DMS79 (cell line): ENCODE measurements around the gene CACNA2D3.
A peak's percentile ranks its signal among the peaks of the same experiment; 100 is the strongest.

Source experiments
- DNase-seq: peaks from one replicate; lab custom pipeline; 2025; lab: John Stamatoyannopoulos, UW

CACNA2D3 gene

DNA sequence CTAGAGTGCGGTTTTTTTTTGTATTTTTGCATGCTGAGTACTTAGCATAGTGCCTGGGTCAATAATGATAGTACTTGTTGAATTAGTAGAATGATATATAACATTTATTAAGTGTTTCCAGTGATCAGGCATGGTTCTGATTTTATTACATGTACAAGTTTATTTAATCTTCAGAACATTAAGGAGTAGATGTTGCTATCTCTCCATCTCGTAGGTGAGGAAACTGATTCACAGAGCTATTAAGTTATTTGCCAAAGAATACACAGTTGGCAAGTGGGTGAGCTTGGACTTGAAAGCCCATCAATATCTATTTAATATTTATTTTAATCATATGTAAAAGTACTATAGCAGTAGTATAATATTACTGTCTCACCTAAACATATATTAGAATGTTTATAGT lies 219.5 kb downstream of the CACNA2D3 start:
- no peak for DNase-seq

DNA sequence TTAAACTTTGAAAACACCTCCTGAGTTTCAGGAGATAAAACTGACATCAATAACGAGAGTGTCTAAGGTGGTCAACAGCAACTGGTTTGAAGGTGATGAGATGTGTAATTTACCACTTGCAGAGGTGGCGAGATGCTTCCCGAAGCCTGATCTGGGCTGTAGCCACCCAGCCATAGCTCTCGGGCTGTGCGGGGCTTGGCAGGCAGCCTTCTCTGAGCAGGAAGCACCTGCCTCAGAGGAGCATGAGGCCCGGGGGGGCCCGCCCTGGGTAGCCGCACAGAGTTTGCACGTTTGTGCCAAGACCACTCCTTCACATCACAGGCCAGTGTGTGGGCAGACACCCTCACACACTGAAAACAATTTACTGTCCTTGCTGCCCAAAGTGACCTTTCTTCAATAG lies 220.3 kb downstream of the CACNA2D3 start:
- no peak for DNase-seq

- no peak for DNase-seq
These were observed 221.1 kb downstream of the CACNA2D3 start for GRCh38 chr3:54343495-54343894.

- DNase-seq: no peak
These were observed 222.4 kb downstream of the CACNA2D3 start for GRCh38 chr3:54344601-54345231.

DNA sequence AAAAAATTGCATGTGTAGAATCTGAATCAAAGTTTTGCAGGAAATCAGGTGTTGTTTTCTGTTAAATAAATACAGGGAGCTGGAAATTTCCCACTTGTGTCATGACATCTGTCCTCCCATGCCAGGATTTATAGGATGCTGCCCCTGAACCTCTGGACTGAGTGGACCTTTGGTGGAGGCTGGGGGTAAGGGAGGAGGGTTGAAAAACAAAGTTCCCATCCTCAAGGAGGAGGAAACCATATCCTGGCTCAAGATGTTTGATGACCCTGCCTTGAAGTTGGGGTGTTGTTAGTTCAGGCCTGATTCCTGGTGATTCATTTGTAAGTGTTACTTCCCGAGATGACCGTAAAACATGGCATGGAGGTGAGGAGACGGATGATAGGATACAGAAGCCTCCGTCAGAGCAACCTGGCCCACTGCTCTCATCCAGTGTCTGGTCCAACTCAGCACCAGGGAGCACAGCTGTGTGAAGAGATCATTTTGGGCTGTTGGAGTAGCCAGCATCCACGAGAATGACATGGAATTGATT lies 223.6 kb downstream of the CACNA2D3 start:
- DNase-seq: no peak

- no peak for DNase-seq
These were observed 224.7 kb downstream of the CACNA2D3 start for GRCh38 chr3:54347060-54347459.

GRCh38 chr3:54347933-54348332 lies 225.6 kb downstream of the CACNA2D3 start:
- DNase-seq: no peak

DNA sequence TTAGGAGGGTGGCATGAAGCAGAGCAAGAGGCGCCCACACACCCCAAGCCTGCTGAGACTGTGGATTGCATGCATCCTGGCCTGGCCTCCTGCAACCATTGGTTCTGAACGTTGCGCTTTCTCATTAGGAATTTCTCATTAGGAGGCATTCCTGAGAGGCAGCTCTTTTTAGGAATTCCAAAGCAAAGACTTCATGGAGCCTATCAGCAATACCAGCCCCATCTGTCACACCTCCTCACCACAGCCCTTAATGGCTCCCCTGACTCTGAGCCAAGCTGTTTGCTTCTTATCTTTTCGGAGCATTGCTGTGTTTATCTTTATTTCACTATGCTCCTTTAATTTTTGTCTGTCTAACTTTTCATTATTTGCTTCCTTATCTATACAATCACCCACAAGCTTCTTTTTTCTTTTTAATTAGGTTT lies 226.9 kb downstream of the CACNA2D3 start:
- DNase-seq: no peak

DNA sequence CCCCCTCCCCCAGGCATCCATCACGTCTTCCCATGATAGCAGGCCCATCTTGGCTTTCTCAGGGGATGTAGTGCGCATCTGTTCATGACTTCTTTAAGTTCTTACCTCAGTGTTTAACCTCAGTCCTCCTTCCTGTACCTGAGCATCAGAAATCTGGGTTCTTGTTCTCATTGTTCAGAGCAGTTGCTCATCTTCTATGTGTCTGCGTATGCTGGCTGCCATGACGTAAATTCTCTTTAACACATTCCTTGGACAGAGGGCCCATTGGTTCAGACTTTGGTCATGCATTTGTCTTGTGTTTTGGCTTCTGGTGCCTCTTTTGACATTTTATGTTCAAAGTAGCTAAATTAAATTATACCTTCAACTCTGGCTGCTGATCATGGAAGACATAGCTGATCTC lies 227.3 kb downstream of the CACNA2D3 start:
- DNase-seq: no peak

DNA sequence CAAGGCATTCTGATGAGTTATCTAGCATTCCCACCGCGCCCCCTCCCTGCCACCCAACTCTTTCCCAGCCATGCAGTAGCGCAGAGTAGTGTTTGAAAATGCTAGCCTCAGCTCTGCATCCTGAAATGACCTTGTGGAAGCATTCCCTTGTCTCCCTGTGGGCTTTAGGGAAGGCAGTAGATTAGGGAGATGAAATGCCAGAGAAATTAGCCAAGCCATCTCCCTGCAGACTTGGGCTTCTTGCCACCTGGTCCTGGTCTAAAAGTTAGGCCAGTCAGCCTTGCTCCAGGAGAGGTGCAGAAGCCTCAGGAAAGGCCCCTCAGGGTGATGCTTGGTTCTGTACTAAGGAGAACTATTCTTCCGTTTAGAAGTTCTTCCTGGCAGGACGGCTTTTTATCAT lies 231.2 kb downstream of the CACNA2D3 start:
- DNase-seq: no peak

DNA sequence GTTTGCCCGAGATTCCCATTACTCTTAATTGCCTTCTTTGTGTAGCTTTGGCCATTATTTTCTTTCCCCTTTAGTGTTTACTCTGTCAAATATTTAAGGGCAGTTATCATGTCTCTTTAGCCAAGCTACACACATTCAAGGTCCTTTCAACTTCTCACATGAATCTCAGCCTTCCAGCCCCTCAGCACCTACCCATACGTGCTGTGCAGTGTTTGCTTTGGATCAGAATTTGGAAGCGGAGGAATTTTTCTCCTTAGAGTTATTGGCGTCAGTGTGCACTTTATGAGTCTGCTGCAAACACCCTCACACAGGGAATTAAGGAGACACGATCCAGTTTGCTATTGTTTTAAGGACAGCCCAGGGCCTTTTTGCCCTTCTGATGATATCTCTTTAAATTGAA lies 231.6 kb downstream of the CACNA2D3 start:
- DNase-seq: no peak

GRCh38 chr3:54355800-54356199 lies 233.4 kb downstream of the CACNA2D3 start:
- DNase-seq: no peak

DNA sequence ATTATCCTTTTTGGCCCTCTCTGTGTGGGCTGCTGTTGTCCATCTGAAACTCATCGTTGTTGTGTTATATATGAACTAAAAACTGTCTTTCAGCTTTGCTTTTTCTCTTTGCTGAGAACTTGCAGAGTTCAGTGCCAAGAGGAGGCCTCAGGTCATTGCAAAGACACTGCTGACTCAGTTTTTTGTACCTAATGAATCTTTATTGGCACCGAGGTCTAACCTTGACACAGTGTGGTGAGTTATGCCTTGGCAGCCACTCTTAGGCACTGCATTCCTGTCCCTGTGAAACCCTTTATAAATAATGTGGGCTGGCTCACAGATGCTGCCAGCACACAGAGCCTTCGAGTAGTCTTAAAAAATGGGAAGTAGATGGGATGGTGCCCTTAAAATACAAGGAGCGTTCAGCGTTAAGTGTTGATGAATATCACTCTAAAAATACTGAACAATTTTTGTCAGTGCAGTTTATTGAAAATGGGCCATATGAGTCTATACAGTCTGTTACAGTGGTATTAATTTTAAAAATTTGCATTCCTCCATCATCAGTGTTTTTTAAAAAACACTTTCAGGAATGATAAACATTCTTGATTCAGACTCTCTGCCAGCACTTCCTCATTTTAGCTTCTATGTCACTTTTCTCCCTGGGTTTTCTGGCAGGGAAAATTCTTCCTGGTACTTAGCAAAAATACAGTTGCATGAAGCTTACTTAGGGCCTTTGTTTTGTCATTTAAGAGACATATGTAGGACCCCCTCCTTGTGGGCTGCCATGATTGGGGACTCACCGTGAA lies 234.1 kb downstream of the CACNA2D3 start:
- peak; percentile 37 for DNase-seq

- no peak for DNase-seq
These were observed 234.9 kb downstream of the CACNA2D3 start for GRCh38 chr3:54357301-54357700.

DNA sequence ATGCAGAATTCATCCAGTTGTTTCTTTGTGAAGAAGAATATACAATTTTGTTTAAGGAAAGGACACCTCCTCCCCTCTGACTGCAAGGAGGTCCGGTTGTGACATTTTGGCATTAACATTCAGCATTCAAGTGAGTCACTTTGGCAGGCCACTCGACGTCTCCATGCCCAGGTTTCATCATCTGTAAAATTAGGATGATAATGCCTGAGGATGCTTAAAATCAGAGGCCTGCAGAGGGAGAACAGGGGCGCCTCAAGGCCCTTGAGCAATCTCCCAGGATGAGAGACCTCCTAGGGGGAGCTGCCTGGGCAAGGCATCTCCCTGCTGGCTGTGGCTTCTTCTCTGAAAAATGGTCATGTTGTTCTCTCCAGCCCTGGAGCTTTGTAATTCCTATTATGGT lies 236.0 kb downstream of the CACNA2D3 start:
- DNase-seq: no peak

GRCh38 chr3:54358969-54359694 lies 236.8 kb downstream of the CACNA2D3 start:
- peak; percentile 85 for DNase-seq

GRCh38 chr3:54360320-54360719 lies 238.0 kb downstream of the CACNA2D3 start:
- no peak for DNase-seq

- DNase-seq: no peak
These were observed 239.5 kb downstream of the CACNA2D3 start for GRCh38 chr3:54361746-54362283.

GRCh38 chr3:54366007-54366750 lies 243.8 kb downstream of the CACNA2D3 start:
- no peak for DNase-seq

- DNase-seq: no peak
These were observed 244.5 kb downstream of the CACNA2D3 start for GRCh38 chr3:54366839-54367238.

DNA sequence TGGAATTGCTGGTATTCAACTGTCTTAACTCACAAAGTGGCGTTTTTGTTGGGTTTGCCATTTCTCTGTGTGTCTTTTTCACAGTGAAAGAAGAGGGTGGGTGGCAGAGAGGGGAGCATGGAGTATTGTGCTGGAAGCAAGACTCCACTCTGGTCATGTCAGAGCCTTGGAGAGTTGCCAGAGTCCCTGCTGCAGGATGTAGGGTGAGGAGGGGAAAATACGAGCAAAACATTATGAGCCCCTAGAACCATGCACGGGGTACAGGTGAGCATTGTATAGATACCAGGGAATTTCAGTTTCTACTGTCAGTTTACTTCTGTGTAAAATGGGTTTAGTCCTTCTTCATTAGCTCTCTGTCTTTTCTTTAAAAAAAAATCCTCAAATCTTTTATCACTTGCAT lies 249.9 kb downstream of the CACNA2D3 start:
- DNase-seq: no peak
